Neural progenitor cell (in vitro differentiated cells): ENCODE data around the gene KRT12.

Experiments used
- EZH2 ChIP-seq: fragments of 200-600 bp; sonication (generic); IDR thresholded peaks from 2 replicates; pipeline ENCODE4 v1.6.1; 2017; ENCODE audit warnings: antibody characterized with exemption, mild to moderate bottlenecking, moderate library complexity
- EZH2phosphoT487 ChIP-seq: fragments of 200-600 bp; sonication (generic); IDR thresholded peaks from 2 replicates; pipeline ENCODE4 v1.6.1; 2017; ENCODE audit warnings: antibody characterized with exemption
- TF ChIP-seq, protein P1 (sequence below): fragments of 200-600 bp; sonication (generic); IDR thresholded peaks from 2 replicates; pipeline ENCODE4 v1.5.1; 2017; ENCODE audit warnings: antibody characterized with exemption, mild to moderate bottlenecking

GRCh38 chr17:40915199-40915661 lies 48.2 kb upstream of the KRT12 start:
- TF ChIP-seq, protein P1, sequence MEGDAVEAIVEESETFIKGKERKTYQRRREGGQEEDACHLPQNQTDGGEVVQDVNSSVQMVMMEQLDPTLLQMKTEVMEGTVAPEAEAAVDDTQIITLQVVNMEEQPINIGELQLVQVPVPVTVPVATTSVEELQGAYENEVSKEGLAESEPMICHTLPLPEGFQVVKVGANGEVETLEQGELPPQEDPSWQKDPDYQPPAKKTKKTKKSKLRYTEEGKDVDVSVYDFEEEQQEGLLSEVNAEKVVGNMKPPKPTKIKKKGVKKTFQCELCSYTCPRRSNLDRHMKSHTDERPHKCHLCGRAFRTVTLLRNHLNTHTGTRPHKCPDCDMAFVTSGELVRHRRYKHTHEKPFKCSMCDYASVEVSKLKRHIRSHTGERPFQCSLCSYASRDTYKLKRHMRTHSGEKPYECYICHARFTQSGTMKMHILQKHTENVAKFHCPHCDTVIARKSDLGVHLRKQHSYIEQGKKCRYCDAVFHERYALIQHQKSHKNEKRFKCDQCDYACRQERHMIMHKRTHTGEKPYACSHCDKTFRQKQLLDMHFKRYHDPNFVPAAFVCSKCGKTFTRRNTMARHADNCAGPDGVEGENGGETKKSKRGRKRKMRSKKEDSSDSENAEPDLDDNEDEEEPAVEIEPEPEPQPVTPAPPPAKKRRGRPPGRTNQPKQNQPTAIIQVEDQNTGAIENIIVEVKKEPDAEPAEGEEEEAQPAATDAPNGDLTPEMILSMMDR, result no peak
- TF ChIP-seq EZH2 (no peak), EZH2phosphoT487 (no peak)
